ENCODE data around the gene ASTN1. TPM values are rescaled to one million over a fixed set of nuclear protein-coding genes. Genes with fewer than 3 reads are reported as not detected.

The ASTN1 gene
- total RNA-seq, 1 donor from 2014 or later: 7.7 TPM

Small RNA genes within 50 kb of the gene (microRNA-seq; reads per million reads assigned to microRNA genes)
- gene MIR488 (ENCODE audit: unreplicated experiment): 2.1 reads per million, percentile 13 among the genes with 10 or more reads in this experiment

Other genes starting within 250 kb of the ASTN1 start
- gene BRINP2, start 6.2 kb upstream of the ASTN1 start, total RNA-seq (ENCODE audit: unreplicated experiment): 1.7 TPM

Measured in glutamatergic neuron (in vitro differentiated cells).